NOMO-1 treated with DMSO at 0.1 percent for 48 hours (cell line): ENCODE measurements around the gene LENG8.
"Not testable (repeated sequence)": the region's sequence is repeated elsewhere in the genome, so short reads cannot be mapped to it uniquely, and the experiment has no call there.

Source experiments
- DNase-seq: peaks from one replicate; lab custom pipeline; 2025; ENCODE audit not compliant: unreplicated experiment; lab: John Stamatoyannopoulos, UW

The LENG8 gene

GRCh38 chr19:54439174-54439851 is 9.7 kb upstream of the LENG8 start:
- DNase-seq: no peak

DNA sequence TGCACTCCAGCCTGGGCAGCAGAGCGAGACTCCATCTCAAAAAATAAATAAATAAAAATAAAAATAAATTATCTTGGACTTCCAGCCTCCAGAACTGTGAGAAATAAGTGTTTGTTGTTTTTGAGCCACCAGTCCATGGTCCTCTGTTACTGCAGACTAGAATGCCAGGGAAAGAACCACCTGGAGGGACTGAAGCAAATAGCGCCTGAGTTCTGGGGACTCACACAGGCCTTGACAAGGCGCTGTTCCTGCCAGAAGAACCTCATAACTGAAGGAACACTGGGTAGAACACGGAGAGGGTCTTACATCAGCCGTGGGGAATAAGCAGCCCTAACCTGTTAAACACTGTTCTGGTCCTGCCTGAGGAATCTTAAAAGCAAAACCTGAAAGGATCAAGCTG is 8.4 kb upstream of the LENG8 start:
- DNase-seq: no peak

GRCh38 chr19:54444737-54445136 is 4.3 kb upstream of the LENG8 start:
- no peak for DNase-seq

DNA sequence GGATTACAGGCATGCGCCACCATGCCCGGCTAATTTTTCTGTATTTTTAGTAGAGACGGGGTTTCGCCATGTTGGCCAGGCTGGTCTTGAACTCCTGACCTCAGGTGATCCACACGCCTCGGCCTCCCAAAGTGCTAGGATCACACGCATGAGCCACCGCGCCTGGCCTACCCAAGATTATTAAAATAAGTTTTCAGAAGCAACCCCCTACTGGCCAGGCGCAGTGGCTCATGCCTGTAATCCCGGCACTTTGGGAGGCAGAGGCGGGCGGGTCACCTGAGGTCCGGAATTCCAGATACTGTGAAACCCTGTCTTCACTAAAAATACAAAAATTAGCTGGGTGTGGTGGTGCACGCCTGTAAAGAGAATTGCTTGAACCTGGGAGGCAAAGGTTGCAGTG is 2.6 kb upstream of the LENG8 start:
- DNase-seq: not testable (repeated sequence)

DNA sequence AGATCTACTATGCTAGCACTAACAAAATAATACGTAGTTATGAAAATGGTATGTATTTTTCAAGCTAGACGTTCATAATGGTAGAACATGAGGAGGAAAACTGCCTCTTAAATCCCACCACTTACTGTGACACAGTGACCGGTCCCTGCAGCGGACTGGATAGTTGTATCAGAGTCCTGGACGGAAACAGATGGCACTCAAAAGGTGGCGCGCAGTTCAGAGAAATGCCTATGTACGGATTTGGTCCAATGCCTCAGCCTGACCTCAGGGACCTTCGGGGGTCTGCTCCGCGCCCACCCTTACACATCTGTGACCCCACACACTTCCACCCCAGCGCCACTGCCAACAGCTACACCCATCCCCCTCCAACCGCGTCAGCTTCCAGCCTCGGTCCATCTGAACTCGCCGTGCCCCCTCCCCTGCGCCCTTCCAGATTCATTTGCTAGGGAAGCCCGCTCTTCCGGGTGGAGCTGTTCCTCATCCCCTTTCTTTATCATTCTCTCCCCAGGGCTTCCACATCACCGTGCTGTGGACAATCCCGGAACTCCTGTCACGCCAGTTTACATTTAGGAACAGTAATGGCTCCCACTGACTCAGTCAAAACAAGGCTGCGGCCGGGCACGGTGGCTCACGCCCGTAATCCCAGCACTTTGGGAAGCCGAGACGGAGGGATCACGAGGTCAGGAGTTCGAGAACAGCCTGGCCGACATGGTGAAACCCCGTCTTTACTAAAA is 792 bp upstream of the LENG8 start:
- no peak for DNase-seq

- no peak for DNase-seq
Measured at GRCh38 chr19:54449701-54450069, 686 bp downstream of the LENG8 start.

DNA sequence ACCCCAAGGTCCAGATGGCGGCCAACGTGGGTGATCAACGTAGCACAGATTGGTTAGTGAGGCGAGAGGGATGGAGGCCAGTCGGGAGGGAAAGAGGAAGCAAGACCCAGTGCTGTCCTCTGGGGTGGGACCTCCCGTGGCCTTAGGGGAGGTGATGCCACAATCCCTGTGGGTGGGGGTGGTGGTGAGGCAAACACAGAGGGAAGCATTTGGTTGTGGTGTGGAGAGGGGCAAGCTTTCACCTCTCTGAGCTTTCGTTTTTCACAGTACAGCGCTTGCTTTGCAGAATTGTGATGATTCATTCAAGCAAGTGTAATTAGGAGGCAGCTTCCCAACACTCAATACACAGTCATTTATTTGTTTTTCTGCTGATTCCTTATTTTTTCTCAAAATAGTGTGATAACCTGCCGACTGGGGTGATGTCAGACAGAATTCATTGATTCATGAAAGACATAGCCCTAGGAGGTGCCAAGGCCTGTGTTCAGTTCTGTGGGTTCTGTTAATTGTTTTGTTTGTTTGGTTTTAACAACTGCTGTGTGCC is 2.4 kb downstream of the LENG8 start:
- DNase-seq: peak; percentile 45

GRCh38 chr19:54451997-54452396 is 3.0 kb downstream of the LENG8 start:
- no peak for DNase-seq

- no peak for DNase-seq
Measured at GRCh38 chr19:54452626-54453025, 3.6 kb downstream of the LENG8 start.

DNA sequence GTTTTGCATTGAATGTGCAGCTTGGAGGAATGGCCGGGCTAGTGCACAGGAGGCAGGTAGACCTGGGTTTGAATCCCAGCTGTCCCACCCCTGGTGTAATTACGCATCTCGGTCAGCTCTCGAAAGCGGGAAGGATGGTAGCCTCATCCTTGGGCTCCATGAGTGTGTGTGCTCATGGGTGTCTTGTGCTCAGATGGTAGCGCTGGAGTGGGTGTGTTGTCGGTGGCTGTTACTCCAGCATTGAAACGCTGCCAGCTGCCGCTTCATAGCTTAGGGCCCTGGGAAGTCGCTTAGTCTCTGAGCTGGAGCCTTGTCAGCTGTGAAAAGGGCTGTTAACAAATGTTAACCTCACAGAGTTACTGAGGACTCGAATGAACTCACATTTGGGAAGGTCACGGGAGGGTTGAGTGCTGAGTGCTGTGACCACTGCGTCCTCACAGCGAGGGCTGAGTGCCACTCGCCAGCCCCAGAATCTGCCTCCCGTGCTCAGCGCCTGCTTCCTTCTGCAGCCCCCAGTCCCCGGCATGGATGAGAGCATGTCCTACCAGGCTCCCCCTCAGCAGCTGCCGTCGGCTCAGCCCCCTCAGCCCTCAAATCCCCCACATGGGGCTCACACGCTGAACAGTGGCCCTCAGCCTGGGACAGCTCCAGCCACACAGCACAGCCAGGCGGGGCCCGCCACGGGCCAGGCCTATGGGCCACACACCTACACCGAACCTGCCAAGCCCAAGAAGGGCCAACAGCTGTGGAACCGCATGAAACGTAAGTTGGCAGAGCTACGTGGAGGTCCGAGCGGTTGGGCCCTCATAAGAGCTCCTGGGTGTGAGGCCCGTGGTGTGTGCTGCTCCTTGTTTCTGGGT is 5.2 kb downstream of the LENG8 start:
- DNase-seq: no peak

DNA sequence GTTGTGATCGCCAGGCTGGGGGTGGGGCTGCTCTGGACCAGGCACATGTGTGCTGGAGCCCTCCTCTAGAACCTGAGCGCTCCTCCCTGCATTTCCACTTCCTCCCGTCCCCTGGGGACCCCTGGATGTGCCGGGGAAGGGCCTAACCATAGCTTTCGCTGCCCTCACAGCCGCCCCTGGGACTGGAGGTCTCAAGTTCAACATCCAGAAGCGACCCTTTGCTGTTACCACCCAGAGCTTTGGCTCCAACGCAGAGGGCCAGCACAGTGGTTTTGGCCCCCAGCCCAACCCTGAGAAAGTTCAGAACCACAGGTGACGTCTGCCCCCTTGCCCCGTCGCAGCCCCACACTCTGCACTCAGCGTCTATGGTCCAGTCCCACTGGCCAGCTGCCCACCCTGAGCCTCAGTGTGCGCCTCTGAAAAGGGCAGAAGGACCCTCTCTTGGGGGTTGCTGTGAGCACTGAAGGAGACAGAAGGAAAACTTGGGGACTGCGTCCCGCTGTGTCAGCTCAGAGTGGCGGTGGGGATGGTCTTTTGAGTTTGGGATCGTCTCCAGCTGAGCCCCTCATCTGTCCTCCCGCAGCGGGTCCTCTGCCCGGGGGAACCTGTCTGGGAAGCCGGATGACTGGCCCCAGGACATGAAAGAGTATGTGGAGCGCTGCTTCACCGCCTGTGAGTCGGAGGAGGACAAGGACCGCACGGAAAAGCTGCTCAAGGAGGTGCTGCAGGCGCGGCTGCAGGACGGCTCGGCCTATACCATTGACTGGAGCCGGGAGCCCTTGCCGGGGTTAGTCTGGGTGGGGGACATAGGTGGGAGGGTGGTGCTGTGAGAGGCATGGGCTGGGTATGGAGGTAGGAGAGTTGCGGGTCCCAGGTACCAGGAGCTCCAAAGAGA is 6.0 kb downstream of the LENG8 start:
- no peak for DNase-seq

GRCh38 chr19:54455786-54456422 is 6.9 kb downstream of the LENG8 start:
- no peak for DNase-seq

- DNase-seq: no peak
Measured at GRCh38 chr19:54456423-54457373, 7.7 kb downstream of the LENG8 start.

DNA sequence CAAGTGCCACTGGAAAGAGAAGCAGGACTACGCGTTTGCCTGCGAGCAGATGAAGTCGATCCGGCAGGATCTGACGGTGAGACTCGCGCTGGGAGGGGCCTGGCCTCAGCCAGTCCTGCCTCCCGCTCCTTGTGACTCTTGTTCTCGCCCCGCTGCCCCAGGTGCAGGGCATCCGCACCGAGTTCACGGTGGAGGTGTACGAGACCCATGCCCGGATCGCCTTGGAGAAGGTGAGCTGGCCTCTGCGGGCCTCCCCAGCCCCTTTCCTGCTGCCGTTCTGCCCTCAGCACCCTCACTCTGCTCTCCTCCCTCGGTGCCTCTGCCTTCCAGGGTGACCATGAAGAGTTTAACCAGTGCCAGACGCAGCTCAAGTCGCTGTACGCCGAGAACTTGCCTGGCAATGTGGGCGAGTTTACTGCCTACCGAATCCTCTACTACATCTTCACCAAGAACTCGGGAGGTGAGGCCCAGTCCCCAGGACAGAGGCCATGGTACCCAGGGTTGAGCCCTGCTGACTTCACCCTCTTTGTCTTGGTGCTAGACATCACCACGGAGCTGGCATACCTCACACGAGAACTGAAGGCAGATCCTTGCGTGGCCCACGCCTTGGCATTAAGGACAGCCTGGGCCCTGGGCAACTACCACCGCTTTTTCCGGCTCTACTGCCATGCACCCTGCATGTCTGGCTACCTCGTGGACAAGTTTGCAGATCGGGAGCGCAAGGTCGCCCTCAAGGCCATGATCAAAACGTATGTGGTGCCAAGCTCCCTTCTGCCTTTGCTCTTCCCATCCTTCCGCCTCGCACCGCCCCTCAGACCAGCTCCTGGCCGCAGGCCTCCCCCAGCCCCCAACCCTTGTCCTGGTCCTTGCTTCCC is 9.0 kb downstream of the LENG8 start:
- DNase-seq: no peak

- DNase-seq: no peak
Measured at GRCh38 chr19:54458648-54459281, 9.8 kb downstream of the LENG8 start.

DNA sequence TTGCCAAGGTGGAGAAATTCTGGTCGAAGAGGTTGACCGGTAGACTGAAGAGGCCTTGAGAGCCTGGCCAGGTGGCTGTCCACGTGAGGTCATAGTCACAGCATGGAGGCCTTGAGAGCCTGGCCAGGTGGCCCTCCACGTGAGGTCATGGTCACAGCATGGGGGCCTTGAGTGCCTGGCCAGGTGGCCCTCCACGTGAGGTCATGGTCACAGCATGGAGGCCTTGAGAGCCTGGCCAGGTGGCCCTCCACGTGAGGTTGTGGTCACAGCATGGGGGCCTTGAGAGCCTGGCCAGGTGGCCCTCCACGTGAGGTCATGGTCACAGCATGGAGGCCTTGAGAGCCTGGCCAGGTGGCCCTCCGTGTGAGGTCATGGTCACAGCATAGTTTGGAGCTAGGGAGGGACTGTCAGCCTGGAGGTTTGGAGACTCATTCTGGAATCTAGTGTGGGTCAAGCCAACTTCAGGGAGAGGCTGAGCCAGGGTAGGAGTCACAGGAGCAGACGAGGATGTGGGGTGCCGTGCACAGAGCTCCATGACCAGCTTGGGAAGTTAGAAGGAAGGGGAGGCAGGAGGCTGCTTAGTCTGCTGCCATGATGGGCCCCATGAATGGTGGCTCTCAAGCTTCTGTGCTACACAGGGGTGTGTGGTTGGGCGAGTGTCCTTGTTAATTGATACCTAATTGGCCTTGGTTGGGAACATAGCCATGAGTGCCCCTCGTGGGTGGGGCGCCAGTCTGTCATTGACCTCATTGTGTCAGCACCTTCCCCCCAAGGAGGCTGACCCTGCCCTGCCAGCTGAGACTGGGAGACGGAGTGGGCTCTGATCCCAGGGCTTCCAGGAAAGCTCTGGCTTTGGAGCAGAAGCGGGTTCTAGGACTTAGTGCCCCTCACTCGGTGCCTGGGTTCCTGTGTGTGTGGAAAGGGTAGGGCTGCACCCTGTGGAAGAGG is 10.6 kb downstream of the LENG8 start:
- no peak for DNase-seq
